Measurements from ENCODE around the gene LEMD2.

- TF ChIP-seq CHD2 (IDR thresholded peaks at IDR 0.05; ENCODE audit: low read length, partially characterized antibody) (no peak), CTCF (IDR thresholded peaks at IDR 0.05) (no peak), ESRRA (IDR thresholded peaks at IDR 0.05; ENCODE audit: borderline replicate concordance, low read length) (no peak), POLR2A (IDR thresholded peaks at IDR 0.05; ENCODE audit: low read length) (no peak), RFX5 (IDR thresholded peaks at IDR 0.05) (no peak), BHLHE40 (IDR thresholded peaks at IDR 0.05; ENCODE audit: low read depth, low read length) (no peak)
- TF ChIP-seq, protein P1, sequence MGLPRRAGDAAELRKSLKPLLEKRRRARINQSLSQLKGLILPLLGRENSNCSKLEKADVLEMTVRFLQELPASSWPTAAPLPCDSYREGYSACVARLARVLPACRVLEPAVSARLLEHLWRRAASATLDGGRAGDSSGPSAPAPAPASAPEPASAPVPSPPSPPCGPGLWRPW (IDR thresholded peaks at IDR 0.05), result no peak
- TF ChIP-seq, protein P2, sequence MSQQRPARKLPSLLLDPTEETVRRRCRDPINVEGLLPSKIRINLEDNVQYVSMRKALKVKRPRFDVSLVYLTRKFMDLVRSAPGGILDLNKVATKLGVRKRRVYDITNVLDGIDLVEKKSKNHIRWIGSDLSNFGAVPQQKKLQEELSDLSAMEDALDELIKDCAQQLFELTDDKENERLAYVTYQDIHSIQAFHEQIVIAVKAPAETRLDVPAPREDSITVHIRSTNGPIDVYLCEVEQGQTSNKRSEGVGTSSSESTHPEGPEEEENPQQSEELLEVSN (IDR thresholded peaks at IDR 0.05; ENCODE audit: borderline replicate concordance, low read depth), result no peak
These were observed 50.8 kb downstream of the LEMD2 start for GRCh38 chr6:33738153-33738552.

Measured in A549 (cell line).